GM12878 (cell line): Measurements from ENCODE around the gene PIEZO2. TPM values are rescaled to one million over a fixed set of nuclear protein-coding genes. Genes with fewer than 3 reads are reported as not detected.

Experiments
- ATAC-seq: fragments of 200-7000 bp; cut with Tn5 transposase; 3 replicates; pipeline ENCODE4 v1.9.1; 2020; ENCODE audit warnings: mild to moderate bottlenecking, moderate library complexity
- BruUV-seq: library from RNA; stranded (reverse); fragments of 400-500 nt; replicated peaks from 2 replicates; lab custom pipeline; 2021; lab: Mats Ljungman, UMichigan
- CTCF ChIA-PET: fragments of 300-600 bp; sonication (Branson Sonifier 250); formaldehyde crosslinking; extraction: SDS; loops from one replicate; lab custom pipeline; 2021; ENCODE audit warnings: inconsistent platforms; lab: Yijun Ruan, JAX
- POLR2A ChIA-PET: fragments of 350-600 bp; formaldehyde crosslinking; extraction: SDS; loops from one replicate; lab custom pipeline; 2021; ENCODE audit warnings: inconsistent platforms; lab: Charles Lee
- RAD21 ChIA-PET: fragments of 300-600 bp; sonication (Branson Sonifier 250); formaldehyde crosslinking; loops from one replicate; lab custom pipeline; 2023; ENCODE audit warnings: antibody characterized with exemption; ENCODE audit not compliant: unreplicated experiment; lab: Charles Lee
- SMC1A ChIA-PET: fragments of 300-600 bp; sonication (Branson Sonifier 250); formaldehyde crosslinking; loops from one replicate; lab custom pipeline; 2023; ENCODE audit not compliant: unreplicated experiment, uncharacterized antibody; lab: Charles Lee
- DNase-seq: peaks from one replicate; pipeline ENCODE4 v3.0.0-alpha.2; 2011; ENCODE audit warnings: low read depth, low spot score
- FAIRE-seq: peaks from 3 replicates; lab custom pipeline; 2011; peaks lifted over from hg19 to GRCh38; lab: Jason Lieb, UNC
- H2AFZ ChIP-seq: 2 replicates; pipeline ENCODE4 v1.6.0; 2011; ENCODE audit warnings: low read depth, low read length, control low read depth; ENCODE audit not compliant: control insufficient read depth
- H3K27ac ChIP-seq: 2 replicates; pipeline ENCODE4 v1.5.1; 2011; ENCODE audit warnings: control low read depth; ENCODE audit not compliant: control insufficient read depth, insufficient read depth
- H3K27me3 ChIP-seq, 2 experiments: replicated peaks in 1 of 2; 2 replicates each; pipeline versions ENCODE4 v1.6.0 to v1.6.1; 2011; ENCODE audit warnings: low read length in 1 of 2; ENCODE audit not compliant: control insufficient read depth in 2 of 2, insufficient read depth in 2 of 2
- H3K36me3 ChIP-seq, 2 experiments: 2 replicates each; pipeline ENCODE4 v1.5.1; 2011; ENCODE audit warnings: low read length in 1 of 2; ENCODE audit not compliant: control insufficient read depth in 2 of 2, insufficient read depth in 2 of 2
- H3K4me1 ChIP-seq: 2 replicates; pipeline ENCODE4 v1.6.1; 2011; ENCODE audit warnings: mild to moderate bottlenecking, low read length, moderate library complexity, mixed read lengths; ENCODE audit not compliant: control insufficient read depth, insufficient read depth
- H3K4me2 ChIP-seq: 2 replicates; pipeline ENCODE4 v1.6.0; 2011; ENCODE audit warnings: control low read depth; ENCODE audit not compliant: control insufficient read depth, insufficient read depth
- H3K4me3 ChIP-seq: fragments of 200-600 bp; sonication (generic); 2 replicates; pipeline ENCODE4 v1.5.1; 2016
- H3K79me2 ChIP-seq: 2 replicates; pipeline ENCODE4 v1.6.0; 2011; ENCODE audit warnings: low read length; ENCODE audit not compliant: control insufficient read depth, insufficient read depth
- H3K9ac ChIP-seq: 2 replicates; pipeline ENCODE4 v1.8.0; 2011; ENCODE audit warnings: low read length, control low read depth, mixed read lengths; ENCODE audit not compliant: control insufficient read depth, insufficient read depth
- H3K9me3 ChIP-seq: replicated peaks from 3 replicates; pipeline ENCODE4 v1.5.1; 2011; ENCODE audit warnings: mild to moderate bottlenecking, low read length; ENCODE audit not compliant: control insufficient read depth, insufficient read depth
- H4K20me1 ChIP-seq: 2 replicates; pipeline ENCODE4 v1.6.0; 2011; ENCODE audit not compliant: control insufficient read depth, insufficient read depth
- PML ChIP-seq: IDR thresholded peaks from 2 replicates; pipeline ENCODE4 v1.6.1; 2012; ENCODE audit warnings: low read length, inconsistent platforms
- SKIL ChIP-seq: fragments of 450-650 bp; IDR thresholded peaks from 2 replicates; pipeline ENCODE4 v1.6.1; 2017; ENCODE audit warnings: mild to moderate bottlenecking, low read depth, inconsistent platforms; ENCODE audit not compliant: poor library complexity, severe bottlenecking
- WGBS: methylation state at CpG from one replicate; pipeline ENCODE4 v1.1.6; 2016; ENCODE audit warnings: low lambda C conversion rate; ENCODE audit not compliant: insufficient replicate concordance, insufficient coverage; ENCODE audit errors: missing lambda C conversion rate; 5-methylcytosine and 5-hydroxymethylcytosine counted together
- in situ Hi-C: fragments of 300-500 bp; cut with MboI; formaldehyde crosslinking; loops from 9 replicates; pipeline ENCODE4 v1.14.3; 2018; ENCODE audit warnings: mixed read lengths
- intact Hi-C: fragments of 100-400 bp; cut with micrococcal nuclease; formaldehyde crosslinking; loops from one replicate; pipeline ENCODE4 v1.14.2; 2022; ENCODE audit not compliant: unreplicated experiment
- polyA plus RNA-seq, 11 experiments: library from polyadenylated mRNA; depleted of rRNA in 4 of 11; unstranded in 6 of 11; stranded (reverse) in 5 of 11; fragments of >200 nt; fragmentation: Nextera tagmentation in 4 of 11; fragmentation: Illumina TruSeq in 1 of 11; extraction: Ambion mirVana in 4 of 11; extraction: Trizol in 1 of 11; gene quantifications; 1 replicate in 1 of 11; 2 replicates in 10 of 11; pipeline versions ENCODE4 v1.2.1 to v1.2.3, GENCODE V29; 2011 to 2016; ENCODE audit warnings: inconsistent platforms in 2 of 11, missing spikeins in 2 of 11, low read depth in 1 of 11
- total RNA-seq, 4 experiments: library from RNA; depleted of rRNA in 3 of 4; stranded (reverse); fragments of >200 nt in 3 of 4; fragmentation: Illumina TruSeq in 1 of 4; extraction: Trizol in 1 of 4; gene quantifications; 2 replicates each; pipeline versions ENCODE4 v1.2.1 to v1.2.3, GENCODE V29; 2013 to 2021

Gene PIEZO2
- total and polyA plus RNA-seq, 10 of the 15 experiments (the other 5 are each of a cell fraction or from before 2014, with no cell fraction given): 6.7 to 42.3 (median 27.4) TPM

GRCh38 chr18:11146947-11147345 lies 2.4 kb downstream of the PIEZO2 start:
- DNase-seq: no peak
- Histone ChIP-seq H3K9ac (peak overlapping the region; percentile 84), H3K4me3 (peak overlapping the region; percentile 95), H2AFZ (no peak overlapping the region), H3K27me3 (no peaks in the 10 kb centered on the region), H3K4me2 (peak overlapping the region; percentile 93), H3K79me2 (peaks cover 80% of the 10 kb centered on the region), H3K36me3 (no peaks in the 10 kb centered on the region), H3K27ac (peak overlapping the region; percentile 88), H3K9me3 (no peaks in the 10 kb centered on the region), H4K20me1 (no peaks in the 10 kb centered on the region), H3K4me1 (peaks cover 17% of the 10 kb centered on the region)
- in situ Hi-C loops (loop anchor here (5.0 kb wide), 1 partner anchor 195 kb away; no protein-coding TSS in a partner anchor), intact Hi-C loops (no loop called here)
- TF ChIP-seq PML: peak; percentile 13; the same call in 1 of the 2 replicates
- no peak for TF ChIP-seq SKIL
- no peak for FAIRE-seq
- 43% methylated on average over 15 of the region's 15 CpGs for WGBS
- ChIA-PET CTCF (interaction anchor here (0.6 to 4.0 kb wide), 9 partner anchors 8 to 587 kb away, joined by 3 to 36 read pairs (median 6); no protein-coding TSS in a partner anchor), RAD21 (interaction anchor here (0.8 to 4.4 kb wide), 22 partner anchors 10 to 360 kb away, joined by 3 to 64 read pairs (median 4); no protein-coding TSS in a partner anchor), SMC1A (interaction anchor here (0.7 to 6.7 kb wide), 19 partner anchors 8 to 587 kb away, joined by 3 to 75 read pairs (median 5); no protein-coding TSS in a partner anchor), POLR2A (interaction anchor here (0.9 to 2.3 kb wide), 10 partner anchors 8 to 269 kb away, joined by 3 to 9 read pairs (median 4); no protein-coding TSS in a partner anchor)
- BruUV-seq: no TSS peak
- ATAC-seq: no peak
